HG03060 (cell line): Measurements from ENCODE around the gene CCSER1.
"Not testable (repeated sequence)": the region's sequence is repeated elsewhere in the genome, so short reads cannot be mapped to it uniquely, and the experiment has no call there.

ENCODE experiments used
- ATAC-seq: cut with Tn5 transposase; IDR thresholded peaks from one replicate; pipeline ENCODE4 v1.9.1; 2021; ENCODE audit warnings: low read depth, moderate number of reproducible peaks; ENCODE audit not compliant: unreplicated experiment

Gene CCSER1

DNA sequence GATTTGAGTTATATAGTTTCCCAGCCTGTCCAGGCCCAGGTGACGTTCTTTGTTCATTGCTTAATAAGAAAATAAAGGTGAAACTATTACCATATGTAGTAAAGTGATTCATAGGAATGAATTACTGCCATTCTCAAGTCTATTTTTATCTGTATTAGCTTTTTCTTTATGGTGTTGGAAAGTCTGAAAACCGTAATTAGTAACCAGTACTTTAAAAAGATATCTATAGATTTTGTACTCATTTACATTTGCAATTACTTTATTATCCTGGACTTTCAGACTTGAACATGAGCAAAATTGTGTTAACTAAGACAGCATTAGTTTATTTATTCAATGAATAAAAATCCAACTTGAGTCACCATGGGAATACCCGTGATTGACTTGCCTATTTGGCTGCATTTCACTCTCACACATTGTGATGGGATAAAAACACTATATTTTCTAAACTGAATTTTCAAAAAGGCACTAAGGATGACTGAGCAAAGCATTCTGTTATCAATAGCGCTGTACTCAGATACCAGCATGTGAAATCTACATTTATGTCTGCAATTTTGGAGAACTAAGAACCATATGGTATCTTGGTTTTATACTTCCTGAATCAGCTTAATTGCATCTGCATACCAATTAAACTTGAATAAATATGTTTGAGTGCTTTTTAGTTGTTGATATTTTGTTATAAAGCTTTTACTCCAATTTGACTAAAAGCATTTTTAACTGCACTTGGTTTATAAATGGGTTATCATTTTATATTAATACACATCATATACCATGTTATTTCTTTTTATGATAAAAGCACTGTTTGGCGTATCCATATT, 154.6 kb downstream of the CCSER1 start:
- ATAC-seq = no peak

- no peak for ATAC-seq
Observed at GRCh38 chr4:90290345-90290744, 163.2 kb downstream of the CCSER1 start.

GRCh38 chr4:90292438-90292837, 165.2 kb downstream of the CCSER1 start:
- no peak for ATAC-seq

- no peak for ATAC-seq
Observed at GRCh38 chr4:90293320-90293719, 166.1 kb downstream of the CCSER1 start.

GRCh38 chr4:90299373-90299772, 172.2 kb downstream of the CCSER1 start:
- ATAC-seq = no peak

DNA sequence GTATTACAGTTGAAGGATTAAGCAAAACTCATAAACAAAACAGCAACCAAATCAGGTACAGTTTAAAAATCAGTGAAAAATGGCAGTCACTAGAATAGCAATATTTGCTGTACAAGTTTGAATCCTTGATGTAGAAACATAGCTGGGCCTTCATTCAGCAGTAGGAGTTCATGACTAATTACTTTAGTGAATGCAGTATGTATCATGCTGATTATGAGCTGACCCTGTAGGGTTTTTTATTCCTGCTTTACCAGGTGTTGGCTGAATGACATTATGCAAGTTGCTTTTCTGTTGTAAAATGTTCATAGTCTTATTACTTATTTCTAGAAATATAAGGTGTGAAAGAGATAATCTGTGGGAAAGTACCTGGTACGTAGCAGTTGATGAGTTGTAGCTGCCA, 179.6 kb downstream of the CCSER1 start:
- no peak for ATAC-seq

DNA sequence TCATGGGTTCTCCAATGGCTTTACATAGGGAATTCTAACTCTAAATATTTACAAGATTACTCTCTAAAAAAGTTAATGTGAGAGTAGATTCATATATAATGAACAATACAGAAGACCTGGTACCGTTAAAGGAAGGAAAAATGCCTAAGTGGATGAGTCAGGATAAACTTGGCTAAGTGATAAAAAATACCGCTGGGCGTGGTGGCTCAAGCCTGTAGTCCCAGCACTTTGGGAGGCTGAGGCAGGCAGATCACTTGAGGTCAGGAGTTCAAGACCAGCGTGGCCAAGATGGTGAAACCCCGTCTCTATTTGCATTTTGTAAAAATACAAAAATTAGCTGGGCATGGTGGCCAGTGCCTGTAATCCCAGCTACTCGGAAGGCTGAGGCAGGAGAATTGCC, 189.9 kb downstream of the CCSER1 start:
- not testable (repeated sequence) for ATAC-seq

DNA sequence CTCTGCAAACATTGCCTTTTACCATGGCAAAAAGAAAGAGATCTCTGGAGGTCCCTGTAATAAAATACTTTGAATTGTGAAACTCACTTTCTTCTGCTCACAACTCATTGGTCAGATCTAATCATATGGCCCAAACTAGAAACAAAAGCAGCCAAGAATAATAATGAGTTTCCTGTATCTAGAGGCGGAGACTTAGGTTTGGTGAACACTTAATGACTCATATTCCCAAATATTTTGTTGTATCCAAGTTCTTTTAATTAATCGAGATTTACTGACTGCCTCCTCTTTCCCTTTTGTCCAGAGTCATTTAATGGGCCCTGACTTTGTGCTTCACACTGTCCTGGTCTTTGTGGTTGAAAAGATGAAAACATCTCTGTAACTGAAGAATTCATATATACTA, 190.6 kb downstream of the CCSER1 start:
- ATAC-seq = no peak

DNA sequence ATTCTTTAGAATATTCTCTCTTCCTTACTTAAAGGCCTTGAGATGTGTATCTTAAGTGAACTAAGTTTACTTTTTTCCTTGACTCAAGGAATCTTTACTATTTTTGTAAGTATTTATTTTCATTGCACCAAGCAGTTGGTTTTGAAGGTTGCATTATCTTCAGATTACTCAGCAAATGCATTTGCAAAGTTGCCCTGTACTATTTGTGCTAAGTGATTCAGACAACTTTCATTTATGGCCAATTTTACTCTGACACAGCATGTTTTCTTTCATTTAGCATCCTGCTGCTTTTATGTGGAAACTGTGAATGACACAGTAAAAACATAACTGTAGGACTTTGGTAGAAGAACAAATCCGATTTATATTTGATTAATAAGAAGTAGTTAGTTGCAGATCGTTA, 191.0 kb downstream of the CCSER1 start:
- ATAC-seq = no peak

GRCh38 chr4:90328558-90328957, 201.4 kb downstream of the CCSER1 start:
- ATAC-seq = no peak

GRCh38 chr4:90330546-90330945, 203.4 kb downstream of the CCSER1 start:
- no peak for ATAC-seq

DNA sequence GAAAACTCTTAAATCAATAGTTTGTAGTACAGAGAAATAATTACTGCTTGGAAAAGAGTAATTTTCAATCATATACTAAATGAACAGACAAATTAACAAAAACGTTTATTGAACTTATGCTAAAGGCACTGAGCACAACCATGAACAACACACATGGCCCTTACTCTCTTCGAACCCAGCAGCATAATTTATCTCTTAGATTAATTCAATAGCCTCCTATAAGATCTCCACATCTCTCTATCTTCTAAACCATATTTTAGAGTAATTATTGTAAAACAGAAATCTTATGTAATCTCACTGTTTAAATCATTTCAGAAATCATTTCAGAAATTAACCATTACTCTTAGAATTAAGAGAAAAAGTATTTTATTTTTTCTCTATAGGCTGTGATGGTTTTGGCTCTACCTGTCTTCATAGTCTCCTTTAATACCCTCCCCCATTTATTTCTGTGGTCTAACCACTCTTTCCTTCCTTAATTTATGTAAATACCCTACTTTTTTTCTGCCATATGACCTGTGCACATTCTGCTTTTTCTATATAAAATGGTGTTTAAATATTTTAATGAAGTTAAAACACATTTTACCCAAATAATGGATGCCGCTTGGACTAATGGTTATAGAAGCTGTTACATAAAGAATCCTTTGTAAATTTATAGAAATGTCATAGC, 218.5 kb downstream of the CCSER1 start:
- ATAC-seq = no peak

DNA sequence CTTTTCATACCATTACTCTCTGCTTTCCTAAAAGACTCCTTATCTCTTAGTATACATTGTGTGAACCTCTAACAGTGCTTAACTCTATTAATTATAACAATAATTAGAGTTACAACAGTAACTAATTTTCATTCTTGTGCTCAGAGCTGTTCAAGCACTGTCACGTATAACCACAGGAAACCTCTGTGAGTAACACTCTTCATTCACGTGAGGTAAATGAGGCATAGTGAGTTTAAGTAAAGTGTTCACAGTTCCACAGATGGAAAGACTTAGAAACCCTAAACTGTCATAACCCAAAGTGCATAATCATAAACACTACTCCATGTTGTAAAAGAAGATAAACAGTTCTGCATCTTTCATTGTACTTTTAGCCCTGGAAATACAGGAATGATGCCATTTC, 222.4 kb downstream of the CCSER1 start:
- no peak for ATAC-seq

GRCh38 chr4:90357117-90357710, 230.0 kb downstream of the CCSER1 start:
- ATAC-seq = peak; percentile 65

- no peak for ATAC-seq
Observed at GRCh38 chr4:90375081-90375480, 247.9 kb downstream of the CCSER1 start.

- no peak for ATAC-seq
Observed at GRCh38 chr4:90393215-90393614, 266.0 kb downstream of the CCSER1 start.

DNA sequence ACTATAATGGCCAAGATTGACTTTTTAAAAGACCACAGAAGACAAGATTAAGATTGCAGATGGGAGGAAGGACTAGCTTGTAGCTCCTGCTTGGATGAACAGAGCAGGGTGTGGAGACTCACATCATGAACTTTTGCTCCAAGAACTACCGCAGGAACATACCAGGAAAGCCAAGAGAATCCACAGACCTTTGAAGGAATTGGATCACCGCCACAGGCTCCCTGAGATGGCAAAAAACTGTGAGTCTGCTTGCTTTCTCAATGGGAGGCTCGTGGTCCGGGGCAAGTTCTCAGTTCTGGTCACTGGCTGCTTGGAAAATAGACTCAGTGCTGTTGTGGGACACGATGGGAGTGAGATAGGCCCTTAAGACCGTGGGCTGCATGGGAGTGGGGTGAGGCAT, 276.6 kb downstream of the CCSER1 start:
- no peak for ATAC-seq

GRCh38 chr4:90407897-90408296, 280.7 kb downstream of the CCSER1 start:
- ATAC-seq = not testable (repeated sequence)

DNA sequence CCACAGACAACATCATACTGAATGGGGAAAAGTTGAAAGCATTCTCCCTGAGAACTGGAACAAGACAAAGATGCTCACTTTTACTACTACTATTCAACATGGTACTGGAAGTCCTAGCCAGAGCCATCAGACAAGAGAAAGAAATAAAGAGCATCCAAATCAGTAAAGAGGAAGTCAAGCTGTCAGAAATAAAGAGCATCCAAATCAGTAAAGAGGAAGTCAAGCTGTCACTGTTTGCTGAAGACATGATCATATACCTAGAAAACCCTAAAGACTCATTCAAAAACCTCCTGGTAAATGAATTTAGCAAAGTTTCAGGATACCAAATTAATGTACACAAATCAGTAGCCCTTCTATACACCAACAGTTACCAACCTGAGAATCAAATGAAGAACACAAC, 285.6 kb downstream of the CCSER1 start:
- ATAC-seq = not testable (repeated sequence)

DNA sequence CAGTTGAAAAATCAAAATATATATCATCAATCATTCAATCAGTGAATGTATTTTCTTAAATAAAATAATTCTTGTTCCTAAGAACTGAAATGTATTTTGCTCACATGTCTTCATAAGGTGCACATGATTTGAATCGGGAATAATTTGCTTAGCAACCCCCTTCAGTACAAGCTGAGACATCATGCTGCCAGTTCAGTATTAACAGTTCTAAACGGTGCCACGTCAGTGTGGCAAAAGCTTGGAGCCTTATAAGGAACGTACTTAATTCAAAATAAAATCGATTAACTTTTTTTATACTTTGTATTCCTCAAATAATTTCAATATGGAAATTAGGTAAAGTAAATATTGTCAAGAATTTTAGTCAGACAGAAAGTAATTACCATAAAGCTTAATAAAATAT, 287.9 kb downstream of the CCSER1 start:
- ATAC-seq = no peak

- ATAC-seq = peak; percentile 69
Observed at GRCh38 chr4:90419124-90419711, 292.0 kb downstream of the CCSER1 start.
